Measurements from ENCODE around the gene CLCN7.

DNA sequence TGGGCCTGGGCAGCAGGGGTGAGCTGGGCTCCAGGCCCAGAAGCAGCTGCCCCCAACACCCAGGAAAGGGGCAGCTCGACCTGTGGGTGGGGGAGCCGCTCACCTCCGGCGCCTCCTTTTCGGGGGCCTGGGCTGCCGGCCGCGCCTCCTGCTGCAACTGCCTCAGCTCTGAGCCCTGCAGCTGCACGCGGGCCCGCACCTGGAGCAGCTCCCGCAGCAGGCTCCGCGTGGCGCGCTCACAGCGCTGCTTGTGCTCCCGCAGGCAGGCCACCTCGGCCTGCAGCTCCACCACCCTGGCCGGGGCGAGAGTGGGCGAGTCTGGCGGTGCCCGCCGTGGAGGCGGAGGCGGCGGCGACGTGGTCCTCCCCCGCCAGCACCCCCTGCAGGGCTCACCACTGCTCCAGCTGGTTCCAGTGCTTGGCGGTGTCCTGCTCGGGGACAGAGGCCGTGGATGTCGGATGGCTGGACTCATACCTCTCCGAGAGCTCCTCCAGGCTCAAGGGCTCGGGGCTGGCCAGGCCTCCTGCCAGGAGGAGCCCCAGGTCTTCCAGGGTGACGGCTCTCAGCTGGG, 31.3 kb downstream of the CLCN7 start:
- TF ChIP-seq CTCF (IDR thresholded peaks at IDR 0.05 in 4 of 5, conservative IDR thresholded peaks at IDR 0.05 in 1 of 5) (no peak), POLR2A (IDR thresholded peaks at IDR 0.05) (no peak)
